GM19023 (cell line): Measurements from ENCODE around the gene ITM2C.

Experiments used
- ATAC-seq: cut with Tn5 transposase; IDR thresholded peaks from one replicate; pipeline ENCODE4 v1.9.1; 2021; ENCODE audit warnings: mild to moderate bottlenecking, moderate library complexity; ENCODE audit not compliant: unreplicated experiment

Gene ITM2C

DNA sequence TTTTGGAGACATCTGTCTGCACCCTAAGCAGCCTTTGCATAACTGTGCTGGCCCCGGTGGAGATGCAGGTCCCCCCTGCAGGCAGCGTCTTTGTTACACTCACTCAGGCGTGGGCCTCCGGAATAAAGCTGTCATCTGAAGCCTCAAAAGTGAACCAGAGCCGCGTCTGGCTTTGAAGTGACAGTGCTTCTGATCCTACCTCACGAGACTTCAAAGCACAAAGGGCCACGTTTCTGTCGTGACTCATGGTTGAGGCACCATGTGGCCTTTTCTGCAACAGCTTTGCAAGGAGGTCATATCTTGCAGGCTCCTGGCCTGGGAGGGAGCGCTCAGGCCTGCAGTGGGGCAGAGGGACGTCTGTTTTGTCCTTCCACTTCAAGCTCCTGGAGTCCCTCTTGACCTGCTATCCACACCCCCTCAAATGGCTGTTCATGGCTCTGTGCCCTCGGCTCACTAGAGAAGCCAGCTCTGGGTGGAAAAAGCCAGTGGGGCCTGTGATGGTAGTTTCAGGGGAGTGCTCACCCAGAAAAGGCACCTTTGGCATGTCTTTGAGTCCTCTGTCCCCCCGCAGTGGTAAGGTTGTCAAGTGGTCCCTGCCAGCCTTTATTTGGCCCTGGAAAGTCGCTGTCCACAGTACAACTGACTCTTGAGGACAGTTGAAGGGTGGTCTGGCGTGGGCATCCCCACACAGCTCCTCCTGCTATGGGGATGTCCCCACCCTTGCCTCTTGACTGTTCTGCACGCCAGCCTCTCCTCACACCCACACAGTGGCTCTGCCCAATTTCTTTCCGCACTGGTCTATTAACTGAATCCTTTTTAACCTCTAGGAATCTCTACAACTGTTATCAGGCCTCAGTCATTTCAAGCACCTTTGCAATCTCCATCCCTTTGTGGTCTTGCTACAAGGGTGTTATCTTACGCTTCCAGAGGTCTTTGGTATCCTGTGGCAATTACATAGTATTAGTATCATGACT lies 41.0 kb downstream of the ITM2C start:
- ATAC-seq: no peak

DNA sequence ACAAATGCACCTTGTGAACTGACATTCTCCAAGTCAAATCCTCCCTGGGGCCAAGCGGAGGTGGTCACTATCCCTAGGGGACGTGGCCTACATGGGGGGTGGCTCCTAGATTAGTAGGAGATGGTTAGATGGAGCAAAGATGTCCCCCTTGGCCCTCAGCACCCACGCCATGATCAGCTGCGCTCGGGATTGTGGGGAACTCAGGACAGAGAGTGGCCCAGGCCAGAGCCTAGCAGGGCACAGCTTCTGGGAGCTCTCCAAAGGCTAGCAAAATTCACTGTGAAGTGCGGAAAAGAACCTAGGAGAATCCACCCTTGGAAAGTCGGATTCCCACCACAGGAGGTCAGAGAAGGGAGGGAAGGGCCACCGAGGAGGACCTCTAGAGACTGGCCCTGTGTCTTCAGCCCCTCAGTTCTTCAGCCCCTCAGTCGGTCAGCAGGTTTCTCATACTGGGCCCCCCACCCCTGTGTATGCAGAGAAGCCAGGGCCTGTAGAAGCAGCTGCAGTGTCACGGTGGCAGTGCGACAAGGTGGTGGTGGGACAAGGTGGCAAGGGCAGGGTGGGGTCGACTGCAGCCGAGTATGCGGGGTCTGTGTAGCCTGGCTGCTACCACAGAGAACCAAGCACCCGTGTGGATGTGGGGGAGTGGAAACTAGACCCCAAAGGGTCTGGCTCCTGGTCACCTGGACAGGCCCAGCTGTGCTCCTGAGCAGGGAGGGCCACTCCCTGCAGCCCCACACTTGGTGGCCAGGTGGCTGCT lies 41.9 kb downstream of the ITM2C start:
- no peak for ATAC-seq

DNA sequence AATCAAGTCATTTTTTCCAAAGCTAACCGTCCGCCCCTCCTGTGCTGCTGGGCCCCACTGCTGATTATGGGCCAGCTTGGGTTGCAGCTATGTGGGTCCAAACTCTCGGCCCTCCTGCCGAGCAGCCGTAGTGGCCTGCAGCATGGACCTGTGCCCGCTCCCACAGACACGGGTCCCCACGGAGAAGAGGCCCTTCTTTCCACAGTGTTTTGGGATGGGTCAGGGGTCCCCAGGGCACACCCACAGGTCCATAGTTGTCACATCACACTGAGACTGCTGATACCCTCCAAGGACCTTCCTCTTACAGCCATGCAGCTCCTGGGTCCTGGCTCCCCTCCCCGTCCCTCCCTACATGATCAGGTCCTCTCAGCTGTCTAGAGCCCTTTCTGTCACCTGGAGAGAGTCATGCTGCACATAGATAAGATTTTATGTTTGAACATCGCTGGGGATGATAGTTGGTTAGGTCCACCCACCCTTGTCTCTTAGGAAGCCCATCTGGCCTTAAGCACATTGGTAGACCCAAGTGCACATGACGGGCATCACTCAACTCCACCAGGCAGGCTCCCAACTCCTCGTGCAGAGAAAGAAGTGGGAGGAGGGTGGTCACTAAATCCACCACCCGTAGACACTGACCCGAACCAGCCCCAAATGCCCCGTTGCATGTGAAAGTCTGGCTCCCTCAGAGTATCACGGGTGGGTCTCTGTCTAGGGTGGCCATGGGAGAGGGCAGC lies 42.8 kb downstream of the ITM2C start:
- ATAC-seq: no peak

DNA sequence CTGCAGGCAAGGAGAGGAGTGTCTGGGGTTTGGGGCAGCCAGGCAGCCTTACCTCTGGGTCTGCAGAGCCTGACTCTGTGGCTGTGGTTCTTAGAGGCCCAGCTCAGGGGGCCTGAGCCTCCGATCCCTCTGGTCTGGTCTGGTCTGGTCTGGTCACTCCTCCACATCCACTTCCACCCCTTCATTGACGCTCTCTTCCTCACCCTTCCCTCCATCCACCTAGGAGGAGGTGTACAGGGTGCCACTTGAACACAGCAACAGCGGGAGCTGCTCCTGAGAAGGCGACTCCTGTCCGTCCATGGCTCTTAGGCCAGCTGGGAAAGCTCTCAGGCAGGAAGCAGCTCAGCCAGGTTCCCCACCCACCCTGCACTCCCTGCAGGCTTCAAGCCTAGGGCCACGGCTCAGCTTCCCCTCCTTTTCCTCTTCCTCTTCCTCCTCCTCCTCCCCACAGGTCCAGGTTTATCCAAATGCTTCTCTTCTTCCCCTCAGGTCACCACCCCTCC lies 43.4 kb downstream of the ITM2C start:
- ATAC-seq: no peak

DNA sequence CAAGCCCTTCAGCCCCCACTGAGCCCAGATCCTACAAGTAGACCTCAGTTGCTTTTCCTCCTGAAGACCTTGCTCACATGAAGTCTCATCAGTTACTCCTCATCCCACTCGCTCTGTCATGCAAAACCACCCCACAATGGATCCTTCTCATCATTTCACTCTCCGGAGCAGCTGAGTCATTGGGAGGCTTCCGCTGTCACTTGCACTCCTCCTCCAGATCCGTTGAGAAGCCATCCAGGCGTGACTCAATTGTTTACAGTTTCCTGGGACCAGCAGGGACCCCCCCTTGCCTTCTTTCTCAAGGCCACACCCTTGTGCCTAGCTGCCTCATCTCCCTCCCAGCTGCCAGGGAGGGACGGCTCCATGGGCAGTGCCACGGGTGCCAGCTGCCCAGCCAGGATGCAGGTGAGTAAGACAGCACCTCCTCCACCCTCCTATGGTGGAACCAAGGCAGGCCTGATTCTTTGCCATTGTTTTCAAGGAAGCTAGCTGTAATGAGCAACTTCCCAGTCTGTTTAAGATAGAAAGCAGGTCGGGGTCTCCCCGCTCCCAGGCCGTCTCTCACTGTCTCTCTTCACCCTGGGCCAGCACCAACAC lies 44.0 kb downstream of the ITM2C start:
- no peak for ATAC-seq

DNA sequence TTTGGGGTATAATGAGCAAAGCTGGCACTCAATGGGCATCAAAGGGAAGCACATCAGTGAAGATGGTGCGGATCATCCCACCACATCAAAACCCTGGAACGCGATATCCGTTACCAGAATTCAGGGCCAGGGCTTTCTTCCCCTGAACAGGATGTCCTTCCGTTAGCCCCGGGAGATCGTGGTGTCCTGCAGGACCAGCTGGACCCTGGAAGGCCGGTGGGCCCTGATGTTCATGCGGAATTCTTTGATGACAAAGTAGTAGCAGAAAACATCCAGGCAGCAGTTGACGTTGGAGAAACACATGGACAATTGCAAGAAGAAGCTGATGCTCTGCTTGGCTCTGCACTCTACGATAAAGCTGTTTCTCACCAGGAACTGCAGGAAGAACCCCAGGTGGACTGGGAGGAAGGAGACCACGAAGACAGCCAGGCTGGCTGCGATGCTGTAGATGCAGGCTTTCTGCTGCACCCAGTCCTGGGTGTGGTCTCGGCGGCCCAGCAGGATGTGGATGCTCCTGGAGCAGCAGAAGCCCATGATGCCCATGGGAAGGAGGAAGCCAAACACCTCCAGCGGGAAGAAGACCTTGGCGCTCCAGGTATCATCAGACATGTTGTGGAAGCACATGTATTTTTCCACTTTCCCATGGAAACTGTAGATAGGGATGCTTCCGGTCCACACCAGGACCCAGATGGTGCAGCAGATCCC lies 45.3 kb downstream of the ITM2C start:
- ATAC-seq: no peak

DNA sequence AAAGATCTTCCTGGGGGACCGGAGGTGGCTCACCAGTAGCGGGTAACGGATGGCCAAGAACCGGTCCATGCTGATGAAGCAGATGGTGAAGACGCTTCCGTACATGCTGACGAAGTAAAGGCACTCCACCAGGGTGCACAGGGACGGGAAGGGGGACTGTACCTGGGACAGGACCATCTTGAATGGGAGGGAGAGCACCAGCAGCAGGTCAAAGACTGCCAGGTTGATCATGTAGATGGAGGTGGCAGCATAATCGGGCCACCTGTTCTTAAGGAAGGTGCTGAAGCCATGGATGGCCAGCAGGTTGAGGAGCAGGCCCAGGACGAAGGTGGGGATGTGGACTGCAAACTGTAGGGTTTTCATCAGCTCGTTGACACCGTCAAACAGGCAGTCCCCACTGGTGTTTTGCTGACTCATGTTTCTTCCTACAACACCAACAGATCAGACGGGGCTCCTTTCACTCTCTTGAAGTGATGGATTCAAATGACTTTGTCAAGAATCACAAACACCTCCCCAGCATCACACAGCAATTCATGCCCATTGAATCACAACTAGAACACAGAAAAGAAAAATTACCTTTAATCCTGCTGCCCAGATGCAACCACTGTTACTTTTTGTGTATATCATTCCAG lies 45.9 kb downstream of the ITM2C start:
- no peak for ATAC-seq

DNA sequence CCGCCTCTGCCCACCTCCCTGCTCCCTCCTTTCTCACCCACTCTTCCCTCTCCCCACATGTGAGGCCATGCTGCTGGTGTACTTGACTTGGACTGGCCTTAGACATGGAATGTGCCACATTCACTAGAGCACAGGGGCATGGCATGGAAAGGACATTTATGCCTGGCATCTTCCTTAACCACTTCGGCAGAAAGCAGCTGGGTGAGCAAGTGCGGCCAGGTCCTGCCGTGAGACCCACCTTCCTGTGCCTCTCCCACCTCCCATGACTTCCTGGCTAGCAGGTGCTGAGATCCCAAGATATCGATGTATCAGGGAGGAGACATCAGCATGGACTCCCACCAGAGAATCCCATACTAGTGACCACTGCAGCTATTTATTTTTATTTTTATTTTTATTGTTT lies 47.3 kb downstream of the ITM2C start:
- no peak for ATAC-seq

DNA sequence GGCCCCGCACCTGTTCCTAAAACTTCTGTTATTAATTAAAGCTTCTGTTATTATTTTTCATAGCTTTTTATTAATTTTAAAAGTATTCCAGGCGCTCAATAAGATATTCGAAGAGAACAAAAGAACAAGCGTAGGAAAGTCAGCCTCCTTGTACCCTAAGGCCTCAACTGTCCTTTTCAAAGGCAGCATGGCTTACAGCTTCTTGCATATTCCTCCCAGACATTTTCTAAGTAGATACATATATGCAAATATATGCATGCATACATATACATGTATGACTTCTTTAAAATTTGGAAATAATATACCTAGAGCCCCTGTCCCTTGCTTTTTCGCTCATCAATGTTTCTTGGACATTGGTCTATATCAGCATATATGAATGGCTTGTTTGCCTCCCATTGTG lies 48.0 kb downstream of the ITM2C start:
- ATAC-seq: no peak

DNA sequence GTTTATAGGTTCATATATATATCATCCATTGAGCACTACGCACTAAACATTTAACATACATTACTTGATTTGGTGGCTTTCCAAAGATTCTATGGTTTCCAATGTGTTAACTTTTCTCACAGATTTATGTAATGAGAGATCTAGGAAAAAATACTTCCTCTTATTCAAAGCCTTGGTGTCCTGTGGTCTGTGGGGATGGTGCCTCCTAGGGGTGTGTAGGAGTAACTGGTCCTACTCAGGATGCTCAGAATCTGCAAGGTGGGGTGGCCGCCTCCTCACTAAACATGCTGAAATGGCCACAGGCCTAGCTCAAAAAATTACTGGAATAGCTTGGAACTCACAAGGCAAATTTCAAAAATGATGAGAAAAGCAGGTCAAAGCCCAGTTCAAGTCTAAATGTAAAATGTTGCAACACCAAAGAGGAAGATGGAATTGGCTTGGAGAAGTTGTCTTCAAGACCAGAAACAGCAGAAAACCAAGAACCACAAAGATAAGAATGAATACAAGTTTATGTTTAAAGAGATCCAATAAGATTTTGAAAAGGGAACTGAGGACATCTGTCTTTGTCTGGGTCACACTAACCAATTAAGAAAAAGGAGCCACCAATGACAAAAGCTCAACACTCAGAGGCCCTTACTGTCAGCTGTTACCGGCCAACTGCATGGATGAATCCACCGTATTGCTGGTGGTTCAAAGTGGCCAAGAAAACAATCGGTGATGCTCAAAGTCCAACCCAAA lies 48.8 kb downstream of the ITM2C start:
- no peak for ATAC-seq

DNA sequence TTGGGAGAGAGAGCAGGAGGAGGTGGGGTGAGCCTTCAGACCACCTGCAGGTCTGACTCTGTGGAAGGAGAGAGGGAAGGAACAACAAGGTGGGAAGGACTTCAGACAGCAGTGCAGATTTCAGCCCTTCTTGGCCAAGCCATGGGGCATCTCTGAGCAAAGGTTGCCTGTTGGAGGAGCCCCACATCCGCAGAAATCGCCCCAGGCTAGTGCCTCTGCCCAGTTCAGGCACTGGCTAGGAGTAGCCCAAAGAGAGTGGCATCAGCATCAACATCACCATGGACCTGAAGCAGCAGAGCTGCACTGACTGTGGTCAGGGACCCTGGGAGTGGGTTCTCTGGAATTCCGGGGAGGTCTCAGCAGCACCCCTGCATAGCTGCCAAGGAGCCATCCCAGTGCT lies 50.1 kb downstream of the ITM2C start:
- no peak for ATAC-seq

DNA sequence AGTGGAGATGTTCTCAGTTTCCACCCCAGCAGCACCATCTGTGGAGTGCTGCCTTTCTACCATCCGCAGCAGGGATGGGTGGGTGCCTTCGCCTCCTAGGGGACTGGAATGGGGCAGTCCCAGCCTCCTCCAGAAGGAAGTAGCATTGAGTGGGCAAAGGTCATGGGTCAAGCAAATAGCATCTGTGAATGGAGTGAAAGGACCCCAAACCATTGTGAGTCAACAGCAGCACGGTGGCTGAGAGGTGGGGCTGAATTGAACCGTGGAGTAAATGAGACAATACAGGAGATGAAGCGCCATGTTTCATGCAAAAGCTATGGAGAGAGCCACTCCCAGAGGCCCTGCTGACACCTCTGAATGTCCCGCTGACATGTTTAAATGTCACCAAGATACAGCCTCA lies 50.6 kb downstream of the ITM2C start:
- no peak for ATAC-seq

DNA sequence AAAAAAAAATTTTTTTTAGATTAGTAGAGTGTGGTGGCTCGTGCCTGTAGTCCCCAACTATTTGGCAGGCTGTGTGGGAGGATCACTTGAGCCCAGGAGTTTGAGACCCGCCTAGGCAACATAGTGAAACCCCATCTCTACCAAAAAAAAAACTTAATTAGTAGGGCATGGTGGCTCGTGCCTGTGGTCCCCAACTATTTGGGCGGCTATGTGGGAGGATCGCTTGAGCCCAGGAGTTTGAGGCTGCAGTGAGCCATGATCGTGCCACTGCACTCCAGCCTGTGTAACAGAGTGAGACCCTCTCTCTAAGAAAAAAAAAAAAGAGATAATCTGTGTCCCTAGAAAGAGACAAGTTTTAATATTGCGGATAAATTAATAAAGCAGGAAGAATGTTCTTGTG lies 51.5 kb downstream of the ITM2C start:
- ATAC-seq: no peak

DNA sequence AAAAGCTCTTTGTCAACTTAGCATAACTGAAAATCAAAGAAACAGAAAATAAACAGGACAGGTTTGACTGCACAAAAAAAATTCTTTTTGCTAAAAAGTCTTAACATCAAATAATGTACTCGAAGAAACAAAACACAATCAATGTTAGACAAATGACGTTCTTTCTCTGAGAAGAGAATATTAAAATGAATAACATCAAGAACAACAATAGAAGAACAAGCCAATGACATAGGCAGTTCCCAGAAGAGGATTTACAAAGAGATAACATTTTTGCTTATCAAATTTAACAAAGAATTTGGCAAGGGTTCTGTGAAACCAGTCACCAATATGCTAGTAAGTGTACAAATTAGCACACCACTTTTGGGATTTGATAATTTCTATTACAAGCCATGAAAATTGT lies 54.5 kb downstream of the ITM2C start:
- no peak for ATAC-seq

DNA sequence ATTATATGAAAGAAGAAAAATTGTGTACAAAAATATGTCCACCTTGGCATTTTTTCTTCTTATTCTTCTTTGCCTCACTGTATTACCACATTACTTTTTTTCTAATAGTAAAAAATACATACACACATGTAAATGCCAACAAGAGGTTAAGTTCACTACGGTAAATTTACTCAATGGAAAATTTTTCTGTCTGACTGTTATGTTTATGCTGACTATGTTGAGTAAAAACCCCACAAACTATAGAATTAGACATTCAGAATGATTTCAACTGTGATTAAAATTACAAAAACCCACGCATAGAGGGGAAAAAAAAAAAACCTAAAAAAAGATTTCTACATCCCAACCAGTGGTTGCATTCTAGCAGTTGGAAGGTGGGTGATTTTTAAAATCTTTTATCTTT lies 54.9 kb downstream of the ITM2C start:
- no peak for ATAC-seq

DNA sequence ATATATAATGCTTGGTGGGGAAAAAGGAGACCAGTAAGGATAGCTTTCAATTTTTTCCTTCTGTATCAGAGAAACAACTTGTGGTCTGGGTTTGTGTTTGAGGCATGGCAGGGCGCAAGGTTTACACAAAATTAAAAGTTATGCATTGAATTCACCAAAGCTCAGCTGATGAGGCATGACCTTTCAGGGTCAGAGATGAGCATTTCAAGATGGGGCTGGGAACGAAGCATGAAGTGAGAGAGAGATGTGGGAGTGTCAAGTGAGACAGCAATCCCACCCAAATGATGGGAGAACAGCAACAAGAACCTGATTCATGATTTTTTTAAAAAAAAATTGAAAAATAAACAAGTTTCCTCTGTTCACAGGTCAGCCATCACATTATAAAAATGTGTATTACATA lies 55.4 kb downstream of the ITM2C start:
- ATAC-seq: no peak

DNA sequence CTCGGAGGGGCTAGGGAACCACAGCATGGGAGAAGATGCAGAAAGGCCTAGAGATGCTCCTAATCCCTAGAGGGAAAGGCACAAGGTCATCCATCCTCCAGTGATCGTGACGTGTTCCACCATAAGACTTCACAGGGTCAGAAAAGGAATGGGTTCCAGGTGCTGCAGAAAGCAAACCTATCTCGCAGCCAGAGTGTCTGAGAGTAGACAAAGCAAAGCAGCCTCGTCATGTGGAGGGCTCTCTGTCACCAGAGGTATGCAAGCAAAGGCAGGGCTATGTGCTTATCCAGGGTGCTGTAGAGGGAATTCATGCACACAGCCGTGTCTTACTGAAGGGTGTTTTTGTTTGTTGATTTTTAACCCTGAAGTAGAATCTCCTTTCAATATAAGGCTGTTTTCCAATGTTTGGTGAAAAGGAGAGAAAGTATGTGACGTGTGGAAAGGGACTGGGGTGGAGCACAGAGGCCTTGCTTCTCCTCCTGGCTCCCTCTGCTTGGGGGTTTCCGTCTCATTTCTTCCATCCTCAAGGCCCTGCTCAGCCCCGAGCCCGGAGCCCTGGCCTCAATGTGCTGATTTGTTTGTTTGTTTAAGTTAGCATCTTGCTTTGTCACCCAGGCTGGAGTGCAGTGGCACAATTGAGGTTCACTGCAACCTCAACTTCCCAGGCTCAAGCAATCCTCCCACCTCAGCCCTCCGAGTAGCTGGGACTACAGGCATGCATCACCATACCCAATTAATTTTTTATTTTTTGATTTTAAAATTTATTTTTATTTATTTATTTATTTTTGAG lies 57.3 kb downstream of the ITM2C start:
- ATAC-seq: no peak

DNA sequence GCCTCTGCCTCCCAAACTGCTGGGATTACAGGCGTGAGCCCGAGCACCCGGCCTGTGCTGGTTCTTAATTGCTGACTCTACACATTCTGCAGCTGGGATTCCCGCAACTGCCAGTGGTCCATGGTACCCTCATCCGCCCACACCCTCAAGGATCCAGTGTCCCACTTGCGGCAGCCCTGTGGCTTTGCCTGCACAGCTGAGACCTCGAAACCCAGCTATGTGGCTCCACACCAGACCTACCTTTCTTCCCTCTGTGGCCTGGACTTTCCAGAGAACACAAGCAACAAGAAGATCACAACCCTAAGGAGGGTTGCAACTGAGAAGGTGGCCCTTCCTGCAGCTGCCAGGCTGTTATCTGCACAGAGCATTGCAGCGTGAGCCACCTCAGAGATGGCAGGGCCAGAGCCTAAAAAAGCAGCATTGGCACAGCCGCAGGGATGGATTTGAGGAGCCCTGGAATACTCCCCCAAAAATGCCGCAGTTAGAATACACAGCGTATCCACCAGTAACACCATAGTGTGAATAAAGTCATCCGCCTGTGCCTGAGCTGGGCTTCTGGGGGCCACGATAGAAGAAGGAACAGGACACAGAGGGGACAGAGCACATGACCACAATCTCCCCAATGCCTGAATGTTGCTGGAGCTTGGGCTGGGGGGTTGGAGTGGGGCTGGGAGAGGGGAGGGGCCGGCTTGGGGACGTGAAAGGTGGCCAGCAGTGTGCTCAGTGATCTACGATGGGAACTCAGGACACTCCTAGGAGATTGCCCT lies 58.4 kb downstream of the ITM2C start:
- no peak for ATAC-seq
